HG03135 (cell line): ENCODE results near the gene VIM.
A peak's percentile ranks its signal among the peaks of the same experiment; 100 is the strongest.

Experiments used
- ATAC-seq: cut with Tn5 transposase; IDR thresholded peaks from one replicate; pipeline ENCODE4 v1.9.1; 2021; ENCODE audit warnings: mild to moderate bottlenecking, moderate library complexity; ENCODE audit not compliant: unreplicated experiment

Gene VIM

GRCh38 chr10:17209302-17209701 is 18.7 kb upstream of the VIM start:
- ATAC-seq = no peak

GRCh38 chr10:17209881-17210280 is 18.2 kb upstream of the VIM start:
- ATAC-seq = no peak

- ATAC-seq = no peak
These were observed 17.7 kb upstream of the VIM start for GRCh38 chr10:17210361-17210760.

- no peak for ATAC-seq
These were observed 15.2 kb upstream of the VIM start for GRCh38 chr10:17212802-17213221.

GRCh38 chr10:17213646-17214349 is 14.2 kb upstream of the VIM start:
- ATAC-seq = no peak

- no peak for ATAC-seq
These were observed 13.5 kb upstream of the VIM start for GRCh38 chr10:17214526-17214925.

GRCh38 chr10:17214971-17215781 is 12.9 kb upstream of the VIM start:
- no peak for ATAC-seq

GRCh38 chr10:17215782-17216122 is 12.3 kb upstream of the VIM start:
- no peak for ATAC-seq

- peak; percentile 99 for ATAC-seq
These were observed 11.7 kb upstream of the VIM start for GRCh38 chr10:17216217-17216900.

GRCh38 chr10:17216901-17217395 is 11.1 kb upstream of the VIM start:
- ATAC-seq = no peak

GRCh38 chr10:17217631-17218232 is 10.3 kb upstream of the VIM start:
- ATAC-seq = no peak

GRCh38 chr10:17219024-17219423 is 9.0 kb upstream of the VIM start:
- ATAC-seq = no peak

GRCh38 chr10:17220652-17221100 is 7.4 kb upstream of the VIM start:
- ATAC-seq = no peak

GRCh38 chr10:17222329-17222728 is 5.7 kb upstream of the VIM start:
- no peak for ATAC-seq

GRCh38 chr10:17225808-17226207 is 2.2 kb upstream of the VIM start:
- ATAC-seq = no peak

- no peak for ATAC-seq
These were observed 1.1 kb upstream of the VIM start for GRCh38 chr10:17226891-17227303.

- ATAC-seq = no peak
These were observed 512 bp upstream of the VIM start for GRCh38 chr10:17227367-17228090.

GRCh38 chr10:17229016-17229716 is 1.1 kb downstream of the VIM start:
- ATAC-seq = peak; percentile 9

GRCh38 chr10:17229717-17229966 is 1.6 kb downstream of the VIM start:
- ATAC-seq = no peak

- peak; percentile 49 for ATAC-seq
These were observed 2.1 kb downstream of the VIM start for GRCh38 chr10:17229967-17230682.
